Renal pelvis (tissue), 4 donors: ENCODE data around the gene TXNDC12. TPM values are rescaled to one million over a fixed set of nuclear protein-coding genes. Genes with fewer than 3 reads are reported as not detected.
A peak's percentile ranks its signal among the peaks of the same experiment; 100 is the strongest.
"Not testable (repeated sequence)": the region's sequence is repeated elsewhere in the genome, so short reads cannot be mapped to it uniquely, and the experiment has no call there.

ENCODE experiments used
- DNase-seq: peaks from one replicate; pipeline ENCODE4 v3.0.0-alpha.2; 2013
- polyA plus RNA-seq, 3 donors: library from polyadenylated mRNA; unstranded; fragments of 120-200 nt; gene quantifications; one replicate each; pipeline ENCODE4 v1.2.1, GENCODE V29; 2013; ENCODE audit not compliant: insufficient read length in 3 of 3

TXNDC12 gene
- polyA plus RNA-seq, 3 donors: 66.7 to 80.5 (median 79.3) TPM

DNA sequence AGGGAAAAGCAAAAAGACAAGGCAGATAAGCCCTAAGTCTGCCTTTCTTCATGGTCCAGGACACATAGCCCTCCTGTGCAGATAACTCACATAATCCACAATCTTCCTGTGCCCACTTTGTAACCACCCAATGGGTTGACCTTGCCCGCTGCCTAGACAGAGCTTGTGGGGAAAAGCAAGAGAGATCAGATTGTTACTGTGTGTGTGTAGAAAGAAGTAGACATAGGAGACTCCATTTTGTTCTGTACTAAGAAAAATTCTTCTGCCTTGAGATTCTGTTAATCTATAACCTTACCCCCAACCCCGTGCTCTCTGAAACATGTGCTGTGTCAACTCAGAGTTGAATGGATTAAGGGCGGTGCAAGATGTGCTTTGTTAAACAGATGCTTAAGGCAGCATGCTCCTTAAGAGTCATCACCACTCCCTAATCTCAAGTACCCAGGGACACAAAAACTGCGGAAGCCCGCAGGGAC, 48.9 kb downstream of the TXNDC12 start:
- not testable (repeated sequence) for DNase-seq

- DNase-seq: not testable (repeated sequence)
Measured at GRCh38 chr1:52005548-52005947, 49.4 kb downstream of the TXNDC12 start.

- no peak for DNase-seq
Measured at GRCh38 chr1:52003877-52004276, 51.1 kb downstream of the TXNDC12 start.

DNA sequence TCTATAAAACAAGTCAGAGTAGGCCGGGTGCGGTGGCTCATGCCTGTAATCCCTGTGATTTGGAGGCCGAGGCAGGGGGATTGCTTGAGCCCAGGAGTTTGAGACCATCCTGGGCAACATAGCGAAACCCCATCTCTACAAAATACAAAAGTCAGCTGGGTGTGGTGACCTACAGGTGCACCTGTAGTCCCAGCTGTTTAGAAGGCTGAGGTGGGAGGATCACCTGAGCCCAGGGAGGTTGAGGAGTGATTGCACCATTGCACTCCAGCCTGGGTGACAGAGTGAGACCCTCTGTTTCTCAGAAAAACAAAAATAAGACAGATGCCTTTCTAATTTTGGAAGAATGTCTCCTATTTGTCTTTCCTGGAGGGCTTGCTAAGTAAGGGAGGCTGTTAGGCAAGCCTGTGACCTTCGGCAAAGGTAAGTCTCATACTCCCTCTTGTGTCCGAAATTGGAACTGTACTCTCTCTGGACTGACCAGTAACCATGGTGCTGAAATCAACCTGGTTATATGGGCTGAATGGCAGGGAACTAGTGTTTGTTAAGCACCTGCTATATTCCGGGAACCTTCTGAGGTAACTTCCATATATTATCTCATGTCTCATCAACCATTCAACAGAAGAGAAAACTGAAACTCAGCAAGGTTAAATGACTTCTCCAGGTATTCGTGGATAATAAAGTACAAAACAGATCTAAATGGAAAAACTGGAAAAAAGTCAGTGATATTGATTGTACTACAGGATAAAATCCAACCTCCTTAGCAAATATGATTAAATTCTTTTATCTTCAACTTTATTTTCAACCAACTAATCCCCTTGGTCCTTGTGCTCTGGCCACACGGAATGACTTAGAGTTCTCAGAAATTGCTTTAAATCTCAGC, 52.7 kb downstream of the TXNDC12 start:
- peak; percentile 86 for DNase-seq

- no peak for DNase-seq
Measured at GRCh38 chr1:51998701-51999100, 56.3 kb downstream of the TXNDC12 start.

DNA sequence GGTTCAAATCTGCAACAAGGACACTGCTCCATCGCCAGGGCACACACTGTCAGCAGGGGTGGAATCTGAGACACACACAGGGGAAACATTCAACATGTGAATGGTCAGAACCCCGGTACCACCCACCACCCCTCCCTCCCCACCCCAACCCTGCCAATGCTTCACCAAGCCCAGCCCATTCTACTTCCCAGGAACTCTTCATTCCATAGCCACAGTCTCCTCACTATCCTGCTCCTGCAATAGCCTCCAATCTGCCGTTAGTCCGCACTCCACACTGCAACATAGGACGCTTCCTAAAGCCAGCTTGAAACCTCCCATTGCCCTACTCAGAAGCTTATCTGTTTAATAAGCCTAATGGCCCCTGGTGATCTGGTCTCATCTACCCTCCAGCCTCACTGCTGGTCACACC, 57.0 kb downstream of the TXNDC12 start:
- no peak for DNase-seq

GRCh38 chr1:51990478-51990965, 64.5 kb downstream of the TXNDC12 start, which contains the start of gene RAB3B:
RAB3B (minus strand) TSS chr1:51990700; CDS start chr1:51977117, 13,583 bp downstream.
- peak; percentile 64 for DNase-seq

GRCh38 chr1:51989582-51990477, 65.2 kb downstream of the TXNDC12 start:
- DNase-seq: no peak

GRCh38 chr1:51988254-51988653, 66.7 kb downstream of the TXNDC12 start:
- no peak for DNase-seq

DNA sequence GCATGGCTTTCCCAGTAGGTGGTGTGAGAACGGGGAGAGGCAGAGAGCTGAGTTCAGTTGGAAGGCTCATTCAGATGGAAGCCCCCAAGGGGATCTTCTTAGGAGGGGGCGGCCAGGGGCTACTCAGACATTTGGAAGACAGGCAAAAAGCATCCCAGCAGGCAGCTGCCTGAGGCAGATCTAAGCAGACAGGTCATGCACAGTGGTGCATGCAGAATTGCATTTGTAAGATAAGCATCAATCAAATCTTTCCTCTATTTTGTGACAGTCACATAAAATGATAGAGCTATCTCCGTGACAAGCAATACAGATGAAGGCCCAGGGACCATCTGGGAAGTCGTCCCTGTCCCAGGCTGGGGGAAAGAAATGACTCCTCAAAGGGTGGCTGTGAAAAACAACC, 68.3 kb downstream of the TXNDC12 start:
- no peak for DNase-seq

DNA sequence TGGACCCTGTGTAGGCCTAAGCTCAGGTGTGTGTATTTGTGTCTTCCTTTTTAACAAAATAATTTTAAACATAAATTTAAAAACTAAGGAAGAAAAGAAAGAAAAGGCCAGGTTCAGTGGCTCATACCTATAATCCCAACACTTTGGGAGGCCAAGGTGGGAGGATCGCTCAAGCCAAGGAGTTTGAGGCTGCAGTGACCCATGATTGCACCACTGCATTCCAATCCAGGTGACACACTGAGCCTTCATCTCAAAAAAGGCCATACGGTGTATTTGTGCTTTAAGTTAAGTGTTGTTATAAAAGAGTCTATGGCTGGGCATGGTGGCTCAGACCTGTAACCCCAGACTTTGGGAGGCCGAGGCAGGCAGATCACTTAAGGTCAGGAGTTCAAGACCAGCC, 72.8 kb downstream of the TXNDC12 start:
- DNase-seq: no peak

DNA sequence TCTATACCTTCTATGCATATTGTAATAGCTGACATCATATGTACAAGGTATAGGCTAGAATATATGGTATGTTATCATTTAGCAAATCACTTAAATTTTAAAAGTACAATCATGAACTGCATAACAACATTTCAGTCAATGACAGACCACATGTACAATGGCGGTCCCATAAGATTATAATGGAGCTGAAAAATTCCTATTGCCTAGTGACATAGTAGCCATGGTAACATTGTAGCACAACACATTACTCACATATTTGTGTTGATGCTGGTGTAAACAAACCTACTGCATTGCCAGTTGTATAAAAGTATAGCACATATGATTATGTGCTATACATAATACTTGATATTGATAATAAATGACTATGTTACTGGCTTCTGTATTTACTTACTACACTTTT, 73.4 kb downstream of the TXNDC12 start:
- no peak for DNase-seq

GRCh38 chr1:51978099-51978498, 76.9 kb downstream of the TXNDC12 start:
- no peak for DNase-seq

- DNase-seq: no peak
Measured at GRCh38 chr1:51976846-51977602, 78.0 kb downstream of the TXNDC12 start.

- DNase-seq: no peak
Measured at GRCh38 chr1:51973587-51974474, 81.2 kb downstream of the TXNDC12 start.

Other genes starting within 250 kb of the TXNDC12 start
- gene NRDC, start 176.5 kb downstream of the TXNDC12 start, polyA plus RNA-seq: 100 to 1,000 TPM; 120 to 183 (median 150) TPM
- gene RAB3B, start 64.5 kb downstream of the TXNDC12 start, polyA plus RNA-seq: 1 to 10 TPM; 4.3 to 6.5 (median 5.5) TPM
- gene KTI12, start 21.4 kb downstream of the TXNDC12 start, polyA plus RNA-seq: 1 to 10 TPM; 5.9 to 6.2 (median 6.1) TPM
- 10 to 100 TPM; 70.3 to 78.6 (median 71.1) TPM for gene BTF3L4, start 1.1 kb upstream of the TXNDC12 start, polyA plus RNA-seq
- gene ZFYVE9, start 86.9 kb upstream of the TXNDC12 start, polyA plus RNA-seq: 10 to 100 TPM; 31.3 to 34.7 (median 32.4) TPM